H54 (cell line): ENCODE measurements around the gene SSBP3.
"Not testable (repeated sequence)": the region's sequence is repeated elsewhere in the genome, so short reads cannot be mapped to it uniquely, and the experiment has no call there.

Source experiments
- DNase-seq: peaks from one replicate; pipeline ENCODE4 v3.0.0; 2011; ENCODE audit warnings: low spot score, mixed read lengths; ENCODE audit not compliant: insufficient read length
- FAIRE-seq: peaks from 3 replicates; lab custom pipeline; 2011; peaks lifted over from hg19 to GRCh38; lab: Jason Lieb, UNC
- POLR2A ChIP-seq: IDR thresholded peaks from 2 replicates; pipeline ENCODE4 v1.6.1; 2011; ENCODE audit warnings: low read depth, mild to moderate bottlenecking, low read length

Gene SSBP3

GRCh38 chr1:54234284-54234683 lies 171.9 kb downstream of the SSBP3 start:
- FAIRE-seq (no peak), DNase-seq (no peak)
- TF ChIP-seq POLR2A, result no peak

- FAIRE-seq, DNase-seq: not testable (repeated sequence)
Measured at GRCh38 chr1:54233196-54233595, 173.0 kb downstream of the SSBP3 start.

GRCh38 chr1:54230507-54231339 lies 175.5 kb downstream of the SSBP3 start:
- TF ChIP-seq POLR2A, result no peak
- FAIRE-seq, result no peak
- DNase-seq, result no peak

GRCh38 chr1:54229281-54229891 lies 176.8 kb downstream of the SSBP3 start:
- DNase-seq (peak; percentile 50), FAIRE-seq (no peak)
- TF ChIP-seq POLR2A, result no peak

- DNase-seq (no peak), FAIRE-seq (no peak)
Measured at GRCh38 chr1:54228638-54229079, 177.5 kb downstream of the SSBP3 start.

GRCh38 chr1:54227891-54228310 lies 178.3 kb downstream of the SSBP3 start:
- FAIRE-seq (no peak), DNase-seq (no peak)
- no peak for TF ChIP-seq POLR2A

More at GRCh38 chr1:54228638-54229079, 177.5 kb downstream of the SSBP3 start:
- TF ChIP-seq POLR2A, result no peak

GRCh38 chr1:54227091-54227602 lies 179.0 kb downstream of the SSBP3 start:
- TF ChIP-seq POLR2A, result no peak
- DNase-seq (peak; percentile 95), FAIRE-seq (peak; percentile 65)

- DNase-seq, result no peak
- FAIRE-seq, result no peak
- TF ChIP-seq POLR2A, result no peak
Measured at GRCh38 chr1:54225986-54226559, 180.1 kb downstream of the SSBP3 start.

GRCh38 chr1:54225378-54225777 lies 180.8 kb downstream of the SSBP3 start:
- no peak for FAIRE-seq
- TF ChIP-seq POLR2A, result no peak

GRCh38 chr1:54224233-54224632 lies 182.0 kb downstream of the SSBP3 start:
- FAIRE-seq, result no peak
- DNase-seq, result no peak
- no peak for TF ChIP-seq POLR2A

More at GRCh38 chr1:54225378-54225777, 180.8 kb downstream of the SSBP3 start:
- DNase-seq, result no peak

- DNase-seq (no peak), FAIRE-seq (no peak)
- no peak for TF ChIP-seq POLR2A
Measured at GRCh38 chr1:54223441-54224202, 182.6 kb downstream of the SSBP3 start.

- no peak for DNase-seq
- no peak for TF ChIP-seq POLR2A
- FAIRE-seq, result no peak
Measured at GRCh38 chr1:54222711-54223110, 183.5 kb downstream of the SSBP3 start.

- FAIRE-seq (no peak), DNase-seq (no peak)
- no peak for TF ChIP-seq POLR2A
Measured at GRCh38 chr1:54221867-54222484, 184.2 kb downstream of the SSBP3 start.
